GM19099 (cell line): ENCODE results near the gene ZNF345.

Experiments used
- POLR2A ChIP-seq: IDR thresholded peaks from 3 replicates; pipeline ENCODE4 v1.6.1; 2011; ENCODE audit warnings: low read depth; ENCODE audit not compliant: insufficient read length; ENCODE audit errors: extremely low read depth

Gene ZNF345

DNA sequence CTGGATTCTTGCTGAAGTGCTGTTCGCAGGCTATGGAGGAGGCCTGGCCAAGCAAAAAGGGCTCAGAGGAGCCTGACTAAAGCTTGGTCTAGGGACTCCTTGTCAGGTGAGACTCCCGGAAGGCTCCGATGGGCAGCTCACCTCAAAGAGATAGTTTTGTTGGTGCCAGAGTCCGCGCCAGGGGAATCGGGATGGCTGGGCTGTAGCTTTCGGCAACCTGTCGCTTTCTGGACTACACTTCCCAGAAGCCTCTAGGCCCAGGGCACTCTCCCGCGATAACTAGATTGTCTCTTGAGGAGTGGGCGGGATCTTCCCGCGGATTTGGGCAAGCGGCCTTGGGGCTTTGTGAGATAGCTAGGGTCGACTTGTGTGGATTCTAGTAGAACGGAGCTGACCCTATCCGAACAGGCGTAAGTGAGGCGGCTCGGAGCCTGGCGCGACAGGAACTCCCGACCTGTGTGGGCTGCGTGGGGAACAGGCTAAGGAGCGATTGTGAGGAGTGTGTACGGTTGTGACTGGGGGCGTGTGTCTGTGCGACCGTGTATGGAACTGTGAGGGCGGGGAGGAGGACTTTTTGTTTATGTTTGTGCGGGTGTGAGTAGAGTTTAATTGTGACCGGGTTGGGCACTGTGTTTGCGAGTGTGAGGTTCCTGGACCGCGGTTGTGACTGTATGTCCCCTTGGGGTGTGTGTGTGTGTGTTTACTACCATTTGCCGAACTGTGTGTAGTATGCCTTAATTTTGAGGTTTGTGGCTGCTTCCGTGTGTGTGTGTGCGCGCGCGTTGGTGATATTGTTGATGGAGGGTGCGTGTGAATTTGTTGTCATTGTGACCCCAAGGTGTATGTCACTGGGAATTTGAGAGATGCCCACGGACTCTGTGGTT lies at the start of gene ZNF345:
TSS of gene ZNF345 (plus strand) at position 318 of the 884 bp plus-strand sequence. CDS start 25,955 bp downstream, outside the sequence.
- TF ChIP-seq POLR2A, result peak; percentile 58

DNA sequence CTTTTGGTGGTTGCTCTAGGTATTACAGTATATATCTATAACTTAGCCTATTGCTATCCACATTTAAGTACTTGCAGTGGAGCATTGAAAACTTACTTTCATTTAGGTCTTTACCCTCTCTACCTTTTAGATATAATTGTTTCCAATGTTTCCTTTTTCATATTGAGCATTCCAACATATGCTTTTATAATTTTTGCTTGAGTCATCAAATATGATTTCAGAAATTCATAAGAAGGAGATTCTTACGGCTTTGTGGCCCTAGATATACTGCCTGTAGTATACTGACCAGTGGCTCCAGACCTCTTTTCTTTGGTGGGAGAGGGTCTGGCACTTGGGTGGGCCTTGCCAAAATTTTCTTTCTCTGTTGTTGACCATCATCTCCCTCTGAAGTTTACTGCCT lies 45.3 kb upstream of the ZNF345 start:
- no peak for TF ChIP-seq POLR2A

DNA sequence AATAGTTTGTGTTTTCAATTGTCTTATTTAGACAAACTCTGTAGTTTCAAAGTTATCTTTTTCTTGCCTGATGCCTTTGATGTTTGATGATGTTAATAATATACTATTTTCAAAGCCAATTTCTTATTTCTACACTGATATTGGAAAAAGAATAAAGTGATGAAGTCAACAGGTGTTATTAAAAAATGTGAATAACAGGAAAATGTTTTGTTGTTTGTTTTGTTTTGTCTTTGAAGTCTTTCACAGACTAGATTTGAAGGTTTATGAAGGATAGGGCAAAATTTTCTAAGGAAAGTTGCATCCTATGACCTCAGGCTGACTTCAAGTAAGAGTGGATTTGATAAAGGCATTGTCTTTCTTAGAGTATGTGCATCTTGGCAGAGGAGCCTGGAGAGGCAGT lies 43.6 kb upstream of the ZNF345 start:
- no peak for TF ChIP-seq POLR2A

DNA sequence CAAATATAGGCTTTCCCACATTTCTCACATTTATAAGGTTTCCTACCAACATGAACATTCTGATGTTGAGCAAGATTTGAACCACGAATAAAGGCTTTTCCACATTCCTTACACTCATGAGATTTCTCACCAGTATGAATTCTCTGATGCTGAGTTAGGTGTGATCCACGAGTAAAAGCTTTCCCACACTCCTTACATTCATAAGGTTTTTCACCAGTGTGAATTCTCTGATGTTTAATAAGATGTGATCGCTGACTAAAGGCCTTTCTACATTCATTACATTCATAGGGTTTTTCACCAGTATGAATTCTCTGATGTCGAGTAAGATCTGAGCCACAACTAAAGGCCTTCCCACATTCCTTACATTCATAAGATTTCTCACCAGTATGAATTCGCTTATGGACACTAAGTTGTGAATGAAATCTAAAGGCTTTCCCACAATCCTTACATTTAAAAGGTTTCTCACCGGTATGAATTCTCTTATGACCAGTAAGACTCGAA lies 31.5 kb upstream of the ZNF345 start:
- TF ChIP-seq POLR2A, result no peak

DNA sequence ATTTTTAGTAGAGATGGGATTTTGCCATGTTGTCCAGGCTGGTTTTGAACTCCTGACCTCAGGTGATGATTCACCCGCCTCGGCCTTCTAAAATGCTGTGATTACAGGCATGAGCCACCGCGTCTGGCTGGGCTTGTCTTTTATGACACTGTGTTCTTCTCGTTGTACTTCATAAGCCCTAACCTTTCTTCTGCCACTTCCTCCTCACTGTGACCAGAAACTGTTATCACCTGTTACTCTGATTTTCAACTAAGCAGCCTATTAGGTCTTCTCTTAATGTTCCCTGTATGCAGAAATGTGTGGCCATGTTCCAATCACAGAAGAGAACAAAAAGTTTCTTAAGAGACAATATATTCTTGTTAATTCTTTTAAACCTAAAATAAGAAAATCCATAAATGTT lies 28.9 kb upstream of the ZNF345 start:
- TF ChIP-seq POLR2A, result no peak

DNA sequence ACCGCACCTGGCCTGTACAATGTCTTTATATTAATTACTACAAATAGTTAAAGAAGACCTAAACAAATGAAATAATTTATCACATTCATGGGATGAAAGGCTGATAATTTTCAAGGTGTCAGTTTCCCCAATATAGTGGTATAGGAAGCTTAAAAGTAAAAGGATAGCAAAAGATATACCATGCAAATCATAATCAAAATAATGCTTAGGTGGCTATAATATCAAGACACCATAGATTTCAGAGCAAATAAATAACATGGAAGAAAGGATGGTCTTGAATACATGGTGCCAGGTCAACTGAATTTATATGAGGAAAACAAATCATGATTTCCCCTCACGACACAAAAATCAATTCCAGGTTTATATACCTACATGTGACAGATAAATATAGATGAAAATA lies 17.2 kb upstream of the ZNF345 start:
- TF ChIP-seq POLR2A, result no peak

DNA sequence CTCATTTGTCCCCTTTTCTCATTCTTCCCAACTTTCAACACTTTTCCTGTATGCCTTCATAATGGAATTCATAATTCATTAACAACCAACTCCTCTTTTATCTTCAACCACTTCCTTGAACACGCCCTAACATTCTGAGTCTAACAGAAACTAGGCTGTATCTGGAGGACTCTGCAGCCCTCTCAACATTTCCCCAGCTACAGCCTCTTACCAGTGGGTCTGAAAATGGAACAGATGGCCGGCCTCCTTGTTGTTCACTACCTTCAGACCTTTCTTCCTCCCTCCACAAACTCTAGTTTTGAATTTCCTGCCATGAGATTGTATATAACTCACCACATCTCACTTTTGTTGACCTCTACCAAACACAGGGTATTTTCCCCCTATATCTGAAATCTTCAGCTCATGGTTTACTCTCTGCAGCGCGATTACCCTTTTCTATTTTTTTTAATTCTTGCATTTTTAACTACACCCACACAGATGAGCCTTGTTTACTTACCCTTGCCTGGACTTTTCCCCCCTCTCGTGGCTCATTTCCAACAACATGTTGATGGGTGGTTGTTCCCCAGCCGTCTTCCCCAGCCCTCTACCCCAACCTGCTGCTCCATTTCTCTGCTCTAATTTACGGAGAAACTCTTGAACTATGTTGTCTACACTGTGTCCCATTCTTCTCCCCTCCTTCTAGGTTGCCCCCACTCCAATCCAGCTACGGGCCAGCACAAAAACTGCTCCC lies 13.3 kb upstream of the ZNF345 start:
- no peak for TF ChIP-seq POLR2A

DNA sequence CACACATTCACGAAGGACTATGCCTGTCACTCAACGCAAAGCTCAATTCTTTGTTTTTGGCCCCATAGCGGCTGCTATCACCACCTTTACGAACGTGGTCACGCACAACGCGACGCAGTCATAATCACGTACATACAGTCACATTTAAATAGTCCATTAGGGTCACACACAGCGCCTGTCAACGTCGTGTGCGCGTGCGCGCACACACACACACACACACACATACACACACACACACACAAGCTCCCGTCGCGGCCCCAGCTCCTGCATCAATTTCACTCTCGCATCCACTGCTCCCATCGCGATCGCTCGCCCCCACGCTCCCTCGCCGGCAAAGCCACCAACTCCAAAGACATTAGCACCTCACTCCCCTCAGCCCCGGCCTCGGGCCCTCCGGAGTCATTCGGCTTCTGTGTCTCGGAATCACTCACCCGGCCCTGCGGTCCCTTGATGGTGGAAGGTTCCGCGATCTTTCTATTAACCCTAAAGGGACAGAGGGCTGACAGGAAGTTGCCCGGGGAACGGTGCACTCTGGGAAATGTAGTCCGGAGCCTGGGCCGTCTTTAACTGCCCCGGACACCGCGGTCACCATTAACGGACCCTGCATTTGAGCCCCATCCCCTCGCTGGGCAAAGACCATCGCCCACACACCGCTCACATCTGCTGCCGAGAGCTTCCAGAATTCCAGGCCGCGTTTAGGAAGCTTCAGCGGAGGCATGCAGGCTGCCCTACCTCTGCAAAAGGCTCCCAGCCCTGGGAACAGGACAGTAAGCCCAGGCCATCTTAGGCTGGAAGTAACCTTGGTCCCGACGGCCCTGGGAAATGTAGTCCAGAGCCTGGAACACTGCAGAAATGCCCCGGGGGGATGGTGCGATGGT lies 12.5 kb upstream of the ZNF345 start, which contains the start of gene ZNF790:
TSS of gene ZNF790 (minus strand) at position 482 of the 878 bp plus-strand sequence. CDS start 12,768 bp downstream, outside the sequence.
- TF ChIP-seq POLR2A, result peak; percentile 50

DNA sequence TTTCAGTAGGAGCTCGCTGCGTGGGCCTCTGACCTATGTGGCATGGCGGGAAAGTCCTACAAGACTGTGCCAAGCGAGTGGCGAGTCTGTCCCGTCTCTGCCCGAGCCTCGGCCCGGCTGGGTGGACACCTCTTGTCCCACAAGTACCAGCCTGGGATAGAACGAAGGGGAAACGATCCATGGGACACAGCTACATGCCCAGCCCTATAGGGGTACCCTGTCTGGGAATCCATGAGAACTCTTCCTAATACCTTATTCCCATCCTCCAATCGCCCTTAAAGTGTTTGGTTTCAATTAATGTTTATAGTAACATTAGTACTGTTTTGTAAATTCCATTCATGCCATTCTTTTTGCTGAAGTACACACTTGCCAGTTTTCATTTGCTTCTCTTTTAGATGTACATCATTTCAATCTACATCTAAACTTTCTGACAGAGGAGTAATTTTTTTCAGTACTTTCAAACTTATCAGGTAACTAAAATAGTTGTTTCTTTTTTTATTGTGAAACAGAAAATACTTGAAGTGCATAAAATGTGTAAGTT lies 11.8 kb upstream of the ZNF345 start:
- TF ChIP-seq POLR2A, result no peak

DNA sequence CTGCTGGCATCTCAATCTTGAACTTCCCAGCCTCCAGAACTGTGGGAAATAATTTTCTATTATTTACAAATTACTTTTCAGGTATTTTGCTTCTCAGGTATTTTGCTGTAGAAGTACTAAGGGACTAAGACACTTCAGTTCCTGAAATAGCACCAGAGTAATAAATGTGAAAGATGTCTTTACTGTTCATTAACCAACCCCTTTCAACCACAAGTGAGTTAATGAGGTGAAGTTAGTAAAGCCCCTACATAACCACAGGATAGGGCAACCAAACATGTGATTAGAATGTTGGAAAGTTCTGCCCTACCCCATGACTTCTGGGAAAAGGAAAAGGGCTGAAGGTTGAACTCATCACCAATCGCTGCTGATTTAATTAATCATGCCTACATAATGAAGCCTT lies 2.7 kb upstream of the ZNF345 start:
- no peak for TF ChIP-seq POLR2A

DNA sequence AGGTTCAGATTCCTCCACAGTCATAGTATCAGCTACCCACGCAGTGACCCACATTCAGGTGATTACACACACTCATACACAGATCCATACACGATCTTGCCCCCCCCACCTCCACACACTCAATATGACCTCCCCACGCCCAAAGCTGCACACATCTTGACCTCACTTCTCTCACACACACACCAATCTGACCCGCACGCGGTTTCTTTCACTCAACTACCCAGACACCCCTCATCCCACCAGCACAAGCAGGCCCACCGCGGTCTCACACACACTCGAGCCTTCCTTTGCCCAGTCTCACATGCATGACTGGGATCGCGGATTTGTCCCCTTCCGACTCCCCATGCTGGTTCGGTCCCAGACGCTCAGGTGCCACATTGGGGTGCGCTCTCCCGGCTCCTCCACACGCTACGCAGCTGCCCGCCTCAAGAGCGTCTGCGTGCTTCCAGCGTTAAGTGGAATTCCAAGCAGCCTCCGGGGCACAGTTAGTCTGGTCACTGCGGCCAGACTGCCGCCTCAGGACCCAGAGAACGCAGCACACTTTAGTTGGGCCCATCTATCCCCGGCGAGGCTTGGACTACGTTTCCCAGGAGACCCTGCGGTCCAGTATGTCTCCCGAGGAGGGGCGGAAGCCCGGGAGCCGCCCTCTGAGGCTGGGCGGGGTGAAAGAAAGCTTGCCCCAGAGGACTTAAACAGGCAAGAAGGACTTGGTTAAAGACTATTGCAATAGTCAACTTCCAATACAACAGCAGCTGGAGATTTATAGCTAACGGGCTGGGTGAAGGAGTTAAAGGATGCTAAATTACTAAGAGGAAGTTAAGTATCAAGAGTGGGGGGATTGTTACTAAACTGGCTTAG lies 746 bp upstream of the ZNF345 start:
- peak; percentile 62 for TF ChIP-seq POLR2A

DNA sequence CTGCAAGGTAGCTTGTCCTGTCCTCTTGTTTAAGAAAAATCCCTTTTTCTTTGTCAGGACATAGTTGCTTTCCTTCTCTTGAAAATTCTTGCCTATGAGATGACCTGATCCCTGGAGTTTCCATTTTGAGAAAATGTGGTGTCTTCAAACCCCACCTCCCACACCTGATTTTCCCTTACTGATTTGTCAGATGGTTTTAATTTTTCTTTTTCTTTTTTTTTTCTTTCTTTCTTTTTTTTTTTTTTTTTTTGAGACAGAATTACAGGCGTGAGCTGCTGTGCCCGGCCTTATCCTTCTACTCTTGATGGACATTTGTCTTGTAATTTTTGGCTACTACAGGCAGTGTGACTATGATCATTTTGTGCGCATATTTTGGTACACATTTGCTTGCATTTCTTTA lies 1.2 kb downstream of the ZNF345 start:
- TF ChIP-seq POLR2A, result no peak
